K562 (cell line): ENCODE results near the gene A1BG.

Source experiments
- BDP1 ChIP-seq: IDR thresholded peaks from 3 replicates; pipeline ENCODE4 v1.6.1; 2011; ENCODE audit not compliant: insufficient read length, insufficient read depth
- BHLHE40 ChIP-seq: IDR thresholded peaks from 2 replicates; pipeline ENCODE4 v1.6.1; 2011; ENCODE audit warnings: low read length, improper control_type of control experiment
- BRCA1 ChIP-seq, 2 experiments: fragments of 450-650 bp in 1 of 2; sonication (generic) in 1 of 2; formaldehyde crosslinking in 1 of 2; IDR thresholded peaks; 2 replicates each; pipeline versions ENCODE4 v1.5.0 to v1.6.1; 2017 to 2020; ENCODE audit warnings: mild to moderate bottlenecking in 1 of 2, missing genetic modification reagents in 1 of 2
- C11orf30 ChIP-seq: fragments of 450-650 bp; IDR thresholded peaks from 2 replicates; pipeline ENCODE4 v1.6.1; 2016; ENCODE audit warnings: low read depth, mild to moderate bottlenecking
- CREM ChIP-seq: IDR thresholded peaks from 2 replicates; pipeline ENCODE4 v1.6.1; 2014; ENCODE audit warnings: antibody characterized with exemption, low read depth
- EP300 ChIP-seq: IDR thresholded peaks from 2 replicates; pipeline ENCODE4 v1.6.1; 2012; ENCODE audit warnings: low read length, improper control_type of control experiment
- MTA3 ChIP-seq: fragments of 450-650 bp; formaldehyde crosslinking; IDR thresholded peaks from 2 replicates; pipeline ENCODE4 v1.6.1; 2017; ENCODE audit warnings: mild to moderate bottlenecking, borderline replicate concordance
- MXI1 ChIP-seq: IDR thresholded peaks from 2 replicates; pipeline ENCODE4 v1.6.1; 2011; ENCODE audit warnings: low read depth, mild to moderate bottlenecking, improper control_type of control experiment, low read length
- RAD21 ChIP-seq, 2 experiments: fragments of 250-450 bp in 1 of 2; fragments of 450-650 bp in 1 of 2; sonication (Bioruptor Pico) in 1 of 2; formaldehyde crosslinking in 1 of 2; IDR thresholded peaks in 1 of 2; conservative IDR thresholded peaks in 1 of 2; 2 replicates each; pipeline versions ENCODE4 v1.4.0 to v1.8.0; 2020 to 2022; ENCODE audit warnings: mild to moderate bottlenecking in 2 of 2, moderate library complexity in 1 of 2
- TCF3 ChIP-seq: sonication (generic); formaldehyde crosslinking; IDR thresholded peaks from 2 replicates; pipeline ENCODE4 v1.4.0; 2020; ENCODE audit warnings: mild to moderate bottlenecking, missing genetic modification reagents
- ZNF134 ChIP-seq: fragments of 250-450 bp; sonication (Bioruptor Pico); conservative IDR thresholded peaks from 2 replicates; pipeline ENCODE4 v1.4.0; 2020
- TF ChIP-seq, protein P1 (sequence below): fragments of 250-450 bp; sonication (Bioruptor Pico); IDR thresholded peaks from 2 replicates; pipeline ENCODE4 v1.8.0; 2022; ENCODE audit warnings: inconsistent platforms
- TF ChIP-seq, protein P2 (sequence below), 3 experiments: IDR thresholded peaks in 2 of 3; conservative IDR thresholded peaks in 1 of 3; 2 replicates each; pipeline ENCODE4 v1.5.1; 2011 to 2012; ENCODE audit warnings: low read length in 3 of 3, mild to moderate bottlenecking in 3 of 3, control low read depth in 2 of 3, improper control_type of control experiment in 1 of 3, inconsistent platforms in 1 of 3, low read depth in 1 of 3, mixed read lengths in 1 of 3, moderate library complexity in 1 of 3; ENCODE audit not compliant: insufficient read depth in 2 of 3

DNA sequence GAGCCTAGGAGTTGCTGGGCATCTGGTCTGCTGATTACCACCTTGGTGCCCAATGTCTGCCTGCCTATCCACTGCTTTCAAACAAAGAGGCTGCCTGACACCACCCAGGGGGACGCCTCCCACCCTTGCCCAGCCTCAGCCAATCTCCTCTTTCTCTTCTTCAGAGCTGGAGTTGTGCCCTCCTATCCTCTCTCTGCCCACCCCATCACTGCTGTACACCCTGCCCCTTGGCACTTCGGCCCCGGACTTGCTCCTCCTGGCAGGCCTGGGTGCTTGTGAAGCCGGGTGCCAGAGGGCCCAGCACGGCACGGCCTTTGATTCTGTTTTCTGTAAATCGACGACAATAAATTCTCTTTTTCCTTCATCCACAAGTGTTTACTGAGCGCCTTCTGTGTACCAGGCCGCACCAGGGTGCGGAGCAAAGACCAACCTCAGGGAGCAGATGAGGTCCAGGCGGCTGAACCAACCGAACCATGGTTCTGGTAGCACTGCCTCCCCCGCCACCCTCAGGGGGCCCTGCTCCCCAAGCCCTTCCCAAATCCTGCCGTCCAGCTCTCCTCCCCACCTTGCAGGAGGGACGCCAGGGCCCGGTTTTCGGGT, 47.1 kb upstream of the A1BG start:
- TF ChIP-seq ZNF134, result no peak
- TF ChIP-seq BDP1, result no peak
- TF ChIP-seq, protein P1, sequence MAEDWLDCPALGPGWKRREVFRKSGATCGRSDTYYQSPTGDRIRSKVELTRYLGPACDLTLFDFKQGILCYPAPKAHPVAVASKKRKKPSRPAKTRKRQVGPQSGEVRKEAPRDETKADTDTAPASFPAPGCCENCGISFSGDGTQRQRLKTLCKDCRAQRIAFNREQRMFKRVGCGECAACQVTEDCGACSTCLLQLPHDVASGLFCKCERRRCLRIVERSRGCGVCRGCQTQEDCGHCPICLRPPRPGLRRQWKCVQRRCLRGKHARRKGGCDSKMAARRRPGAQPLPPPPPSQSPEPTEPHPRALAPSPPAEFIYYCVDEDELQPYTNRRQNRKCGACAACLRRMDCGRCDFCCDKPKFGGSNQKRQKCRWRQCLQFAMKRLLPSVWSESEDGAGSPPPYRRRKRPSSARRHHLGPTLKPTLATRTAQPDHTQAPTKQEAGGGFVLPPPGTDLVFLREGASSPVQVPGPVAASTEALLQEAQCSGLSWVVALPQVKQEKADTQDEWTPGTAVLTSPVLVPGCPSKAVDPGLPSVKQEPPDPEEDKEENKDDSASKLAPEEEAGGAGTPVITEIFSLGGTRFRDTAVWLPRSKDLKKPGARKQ, result no peak
- no peak for TF ChIP-seq CREM
- no peak for TF ChIP-seq BHLHE40
- TF ChIP-seq, protein P2, sequence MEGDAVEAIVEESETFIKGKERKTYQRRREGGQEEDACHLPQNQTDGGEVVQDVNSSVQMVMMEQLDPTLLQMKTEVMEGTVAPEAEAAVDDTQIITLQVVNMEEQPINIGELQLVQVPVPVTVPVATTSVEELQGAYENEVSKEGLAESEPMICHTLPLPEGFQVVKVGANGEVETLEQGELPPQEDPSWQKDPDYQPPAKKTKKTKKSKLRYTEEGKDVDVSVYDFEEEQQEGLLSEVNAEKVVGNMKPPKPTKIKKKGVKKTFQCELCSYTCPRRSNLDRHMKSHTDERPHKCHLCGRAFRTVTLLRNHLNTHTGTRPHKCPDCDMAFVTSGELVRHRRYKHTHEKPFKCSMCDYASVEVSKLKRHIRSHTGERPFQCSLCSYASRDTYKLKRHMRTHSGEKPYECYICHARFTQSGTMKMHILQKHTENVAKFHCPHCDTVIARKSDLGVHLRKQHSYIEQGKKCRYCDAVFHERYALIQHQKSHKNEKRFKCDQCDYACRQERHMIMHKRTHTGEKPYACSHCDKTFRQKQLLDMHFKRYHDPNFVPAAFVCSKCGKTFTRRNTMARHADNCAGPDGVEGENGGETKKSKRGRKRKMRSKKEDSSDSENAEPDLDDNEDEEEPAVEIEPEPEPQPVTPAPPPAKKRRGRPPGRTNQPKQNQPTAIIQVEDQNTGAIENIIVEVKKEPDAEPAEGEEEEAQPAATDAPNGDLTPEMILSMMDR (IDR thresholded peaks at IDR 0.05 in 2 of 3, conservative IDR thresholded peaks at IDR 0.05 in 1 of 3; ENCODE audit: insufficient read depth in 2 of 3, low read depth in 1 of 3, low read length in 3 of 3), result no peak
- TF ChIP-seq C11orf30, result no peak
- TF ChIP-seq MXI1, result no peak
- no peak for TF ChIP-seq MTA3
- TF ChIP-seq TCF3 (CRISPR knock-in tag), result no peak
- no peak for TF ChIP-seq RAD21 (CRISPR knock-in tag; conservative IDR thresholded peaks at IDR 0.05 in 1 of 2, IDR thresholded peaks at IDR 0.05 in 1 of 2)
- TF ChIP-seq BRCA1 (IDR thresholded peaks at IDR 0.05), result no peak
- TF ChIP-seq BRCA1 (CRISPR knock-in tag; IDR thresholded peaks at IDR 0.05), result no peak
- no peak for TF ChIP-seq EP300
